ENCODE results near the gene ACSM6. TPM values are rescaled to one million over a fixed set of nuclear protein-coding genes. Genes with fewer than 3 reads are reported as not detected.

The ACSM6 gene
- polyA plus RNA-seq, 1 of the 3 experiments (the other 2 are of a cell fraction), result not detected

DNA sequence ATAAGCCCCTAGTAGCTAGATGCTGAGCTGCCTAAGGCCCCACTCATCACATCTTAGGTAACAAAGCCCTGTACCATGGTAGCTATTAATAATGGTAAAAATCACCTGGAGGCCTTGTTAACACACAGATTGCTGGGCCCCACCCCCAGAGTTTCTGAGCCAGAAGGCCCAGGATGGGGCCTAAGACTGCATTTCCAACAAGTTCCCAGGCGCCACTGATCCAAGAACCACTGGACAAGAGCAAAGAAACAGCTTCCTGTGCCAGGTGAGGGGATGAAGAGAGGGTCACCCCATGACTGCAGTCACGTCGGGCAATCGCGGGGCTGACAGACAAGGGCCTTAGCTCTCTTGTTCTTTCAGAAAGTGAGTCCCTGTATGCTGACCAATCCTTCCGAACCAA is 46.8 kb downstream of the ACSM6 start (continued):
- TF ChIP-seq REST (IDR thresholded peaks at IDR 0.05; ENCODE audit: low read depth, low read length) (no peak), MEF2A (IDR thresholded peaks at IDR 0.05; ENCODE audit: borderline replicate concordance, low read depth) (no peak)

DNA sequence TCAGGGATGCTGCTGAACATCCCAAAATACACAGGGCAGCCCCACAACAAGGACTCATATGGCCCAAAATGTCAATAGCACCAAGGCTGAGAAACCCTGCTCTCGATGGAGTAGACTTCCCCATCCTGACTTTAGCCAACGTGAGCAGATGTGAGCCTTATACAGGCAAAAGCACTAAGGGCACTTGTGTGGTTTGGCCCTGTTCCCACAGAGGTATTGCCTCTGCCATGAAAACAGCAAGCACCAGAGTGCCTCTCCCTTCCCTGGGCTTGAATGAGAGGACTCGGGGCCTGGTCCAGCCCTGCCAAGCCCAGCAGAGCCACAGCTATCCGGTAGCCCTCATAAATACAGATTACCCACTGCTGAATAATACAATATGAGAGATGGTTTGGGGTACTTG is 47.5 kb downstream of the ACSM6 start:
- TF ChIP-seq PBX3 (IDR thresholded peaks at IDR 0.05), result no peak
- TF ChIP-seq, protein P1, sequence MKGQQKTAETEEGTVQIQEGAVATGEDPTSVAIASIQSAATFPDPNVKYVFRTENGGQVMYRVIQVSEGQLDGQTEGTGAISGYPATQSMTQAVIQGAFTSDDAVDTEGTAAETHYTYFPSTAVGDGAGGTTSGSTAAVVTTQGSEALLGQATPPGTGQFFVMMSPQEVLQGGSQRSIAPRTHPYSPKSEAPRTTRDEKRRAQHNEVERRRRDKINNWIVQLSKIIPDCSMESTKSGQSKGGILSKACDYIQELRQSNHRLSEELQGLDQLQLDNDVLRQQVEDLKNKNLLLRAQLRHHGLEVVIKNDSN (IDR thresholded peaks at IDR 0.05; ENCODE audit: borderline replicate concordance, low read depth), result no peak
- TF ChIP-seq, protein P2, sequence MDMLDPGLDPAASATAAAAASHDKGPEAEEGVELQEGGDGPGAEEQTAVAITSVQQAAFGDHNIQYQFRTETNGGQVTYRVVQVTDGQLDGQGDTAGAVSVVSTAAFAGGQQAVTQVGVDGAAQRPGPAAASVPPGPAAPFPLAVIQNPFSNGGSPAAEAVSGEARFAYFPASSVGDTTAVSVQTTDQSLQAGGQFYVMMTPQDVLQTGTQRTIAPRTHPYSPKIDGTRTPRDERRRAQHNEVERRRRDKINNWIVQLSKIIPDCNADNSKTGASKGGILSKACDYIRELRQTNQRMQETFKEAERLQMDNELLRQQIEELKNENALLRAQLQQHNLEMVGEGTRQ (IDR thresholded peaks at IDR 0.05; ENCODE audit: borderline replicate concordance, low read depth, low read length), result no peak
- no peak for TF ChIP-seq RFX5 (IDR thresholded peaks at IDR 0.05; ENCODE audit: low read length)
- H3K4me3 ChIP-seq (ENCODE audit: low read depth in 2 of 2, low read length in 1 of 2), result no peak overlapping the region
- H2AFZ ChIP-seq (ENCODE audit: low read depth), result no peak overlapping the region
- peaks cover 9% of the 10 kb centered on the region for H3F3A ChIP-seq (replicated peaks; ENCODE audit: insufficient read depth)
- H3K9me2 ChIP-seq, result no peaks in the 10 kb centered on the region
- no peaks in the 10 kb centered on the region for H3K27me3 ChIP-seq (ENCODE audit: insufficient read depth)
- no peak overlapping the region for H3K9ac ChIP-seq
- 80% methylated on average over 1 of the region's 4 CpGs for WGBS (ENCODE audit: low lambda C conversion rate)
- H3K79me2 ChIP-seq (ENCODE audit: insufficient read depth), result peaks cover 7% of the 10 kb centered on the region; the same call in 1 of the 2 replicates
- ChIA-PET POLR2A (no interaction called here), CTCF (interaction anchor here (0.8 to 14.1 kb wide), 5 partner anchors 23 to 131 kb away, joined by 3 to 404 read pairs (median 17); no protein-coding TSS in a partner anchor)
- no peaks in the 10 kb centered on the region; a peak in 1 of 4 replicates for H3K4me1 ChIP-seq (ENCODE audit: control insufficient read depth in 1 of 2, insufficient read depth in 2 of 2, low read depth in 1 of 2, low read length in 1 of 2)
- no peak overlapping the region for H3K27ac ChIP-seq (ENCODE audit: low read depth in 2 of 2, low read length in 1 of 2)
- no peaks in the 10 kb centered on the region for H4K20me1 ChIP-seq (ENCODE audit: insufficient read depth)
- no peak overlapping the region for H3K4me2 ChIP-seq
- DNase-seq, result no peak
- H3K9me3 ChIP-seq, result no peaks in the 10 kb centered on the region
- H3K36me3 ChIP-seq (replicated peaks in 1 of 2; ENCODE audit: control insufficient read depth in 1 of 2, insufficient read depth in 2 of 2, low read length in 1 of 2), result peaks cover 10 to 16% of the 10 kb centered on the region in 2 experiments
